T-cell (primary cell): ENCODE results near the gene FAM20C. TPM values are rescaled to one million over a fixed set of nuclear protein-coding genes. Genes with fewer than 3 reads are reported as not detected.

Experiments used
- ATAC-seq, 4 experiments: fragments of 200-7000 bp in 3 of 4; fragments of 150-1000 bp in 1 of 4; cut with Tn5 transposase; replicated peaks in 1 of 4; 1 replicate in 3 of 4; 2 replicates in 1 of 4; pipeline ENCODE4 v1.10.0; 2021; ENCODE audit warnings: moderate library complexity in 3 of 4, mild to moderate bottlenecking in 2 of 4, moderate number of reproducible peaks in 1 of 4
- CTCF ChIA-PET, 2 donors: fragments of 300-600 bp; sonication (Branson Sonifier 250); formaldehyde crosslinking; loops; one replicate each; lab custom pipeline; 2022; ENCODE audit warnings: antibody characterized with exemption in 2 of 2; lab: Charles Lee
- POLR2A ChIA-PET, 2 donors: fragments of 300-600 bp; sonication (Branson Sonifier 250); formaldehyde crosslinking; loops; one replicate each; lab custom pipeline; 2022; ENCODE audit warnings: antibody characterized with exemption in 2 of 2; lab: Charles Lee
- DNase-seq, 35 experiments: peaks; one replicate each; pipeline versions ENCODE4 v3.0.0 to v3.0.0-alpha.2; 2013 to 2023
- H3K27ac ChIP-seq: one replicate; pipeline ENCODE4 v1.5.1; 2013; ENCODE audit warnings: low read length
- H3K27me3 ChIP-seq, 2 experiments: replicated peaks in 1 of 2; 1 replicate in 1 of 2; 2 replicates in 1 of 2; pipeline versions ENCODE4 v1.6.1 to v1.7.0; 2013; ENCODE audit warnings: low read length in 1 of 2, mixed read lengths in 1 of 2; ENCODE audit not compliant: control insufficient read depth in 2 of 2, insufficient read depth in 2 of 2; ENCODE audit errors: extremely low read depth in 1 of 2
- H3K36me3 ChIP-seq, 2 donors: 1 replicate in 1 of 2; 2 replicates in 1 of 2; pipeline versions ENCODE4 v1.6.1 to v1.7.0; 2013; ENCODE audit warnings: low read length in 1 of 2; ENCODE audit not compliant: control insufficient read depth in 2 of 2, insufficient read depth in 1 of 2; ENCODE audit errors: extremely low read depth in 1 of 2
- H3K4me1 ChIP-seq, 2 experiments: 1 replicate in 1 of 2; 2 replicates in 1 of 2; pipeline versions ENCODE4 v1.6.1 to v1.7.0; 2013; ENCODE audit warnings: low read length in 2 of 2, mixed read lengths in 1 of 2; ENCODE audit not compliant: insufficient read depth in 2 of 2, control insufficient read depth in 1 of 2; ENCODE audit errors: extremely low read depth in 1 of 2
- H3K4me3 ChIP-seq, 2 donors: 1 replicate in 1 of 2; 2 replicates in 1 of 2; pipeline versions ENCODE4 v1.5.1 to v1.7.0; 2013; ENCODE audit warnings: mild to moderate bottlenecking in 2 of 2, low read length in 1 of 2, moderate library complexity in 1 of 2; ENCODE audit not compliant: control insufficient read depth in 1 of 2; ENCODE audit errors: extremely low read depth in 1 of 2
- H3K9me3 ChIP-seq: 2 replicates; pipeline ENCODE4 v1.7.0; 2013
- H3K27ac Mint-ChIP-seq, 2 donors: one replicate each; pipeline ENCODE4 v1.8.0; 2020 to 2021; ENCODE audit warnings: mild to moderate bottlenecking in 2 of 2, mixed read lengths in 2 of 2
- H3K27me3 Mint-ChIP-seq, 2 donors: one replicate each; pipeline ENCODE4 v1.8.0; 2021 to 2022; ENCODE audit warnings: mixed read lengths in 2 of 2
- H3K36me3 Mint-ChIP-seq: one replicate; pipeline ENCODE4 v1.8.0; 2021; ENCODE audit warnings: mixed read lengths
- H3K4me1 Mint-ChIP-seq, 3 donors: one replicate each; pipeline ENCODE4 v1.8.0; 2020 to 2022; ENCODE audit warnings: mixed read lengths in 3 of 3, mild to moderate bottlenecking in 1 of 3
- H3K4me3 Mint-ChIP-seq, 3 donors: one replicate each; pipeline ENCODE4 v1.8.0; 2020 to 2022; ENCODE audit warnings: mild to moderate bottlenecking in 3 of 3, mixed read lengths in 3 of 3, moderate library complexity in 3 of 3
- H3K9me3 Mint-ChIP-seq, 3 donors: one replicate each; pipeline ENCODE4 v1.8.0; 2020 to 2022; ENCODE audit warnings: mixed read lengths in 3 of 3
- WGBS: methylation state at CpG from one replicate; pipeline ENCODE4 v1.1.5; 2013; ENCODE audit warnings: missing lambda C conversion rate; ENCODE audit not compliant: insufficient coverage; 5-methylcytosine and 5-hydroxymethylcytosine counted together
- total RNA-seq, 35 experiments: library from RNA in 6 of 35; stranded (reverse) in 6 of 35; fragments of 120-200 nt in 1 of 35; gene quantifications; one replicate each; pipeline versions ENCODE4 v1.2.1 to v1.2.4 and lab custom pipeline; 2013 to 2026

FAM20C gene
- total RNA-seq, 5 donors from 2014 or later (not counting 1 experiment from before 2014, with no cell fraction given), result 0.18 to 2.0 (median 1.2) TPM

DNA sequence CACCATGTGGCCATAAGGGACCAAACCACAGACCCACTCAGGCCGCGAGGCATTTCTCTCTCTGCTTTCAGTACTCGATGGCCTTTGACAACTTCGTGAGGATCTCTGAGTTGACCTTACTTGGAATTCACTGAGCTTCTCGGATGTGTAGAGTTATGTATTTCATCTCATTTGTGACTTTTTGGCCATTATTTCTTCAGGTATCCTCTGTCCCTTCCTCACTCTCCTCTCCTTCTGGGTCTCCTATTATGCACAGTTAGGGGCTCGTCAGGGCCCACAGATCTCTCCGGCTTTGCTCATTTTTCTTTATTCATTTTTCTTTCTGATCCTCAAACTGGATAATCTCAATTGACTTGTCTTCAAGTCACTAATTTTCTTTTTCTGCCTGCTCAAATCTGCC, 81.0 kb downstream of the FAM20C start:
- DNase-seq (no peak), ATAC-seq (no peak)
- no peak overlapping the region for H3K4me3 Mint-ChIP-seq
- H3K9me3 ChIP-seq, result no peaks in the 10 kb centered on the region
- no peak overlapping the region for H3K27ac Mint-ChIP-seq
- peaks cover 2% of the 10 kb centered on the region for H3K36me3 Mint-ChIP-seq
- 86% methylated on average over 2 of the region's 7 CpGs for WGBS
- no peaks in the 10 kb centered on the region for H3K4me1 Mint-ChIP-seq
- no peaks in the 10 kb centered on the region for H3K4me1 ChIP-seq
- H3K27ac ChIP-seq, result no peak overlapping the region
- H3K36me3 ChIP-seq, result no peaks in the 10 kb centered on the region
- H3K9me3 Mint-ChIP-seq, result peaks cover 19 to 26% (median 23%) of the 10 kb centered on the region in 3 donors
- H3K27me3 Mint-ChIP-seq, result peaks cover 2 to 10% of the 10 kb centered on the region in 2 donors
- ChIA-PET CTCF (no interaction called here), POLR2A (no interaction called here)
- no peak overlapping the region for H3K4me3 ChIP-seq
- H3K27me3 ChIP-seq, result peaks cover 0 to 18% of the 10 kb centered on the region in 2 experiments

DNA sequence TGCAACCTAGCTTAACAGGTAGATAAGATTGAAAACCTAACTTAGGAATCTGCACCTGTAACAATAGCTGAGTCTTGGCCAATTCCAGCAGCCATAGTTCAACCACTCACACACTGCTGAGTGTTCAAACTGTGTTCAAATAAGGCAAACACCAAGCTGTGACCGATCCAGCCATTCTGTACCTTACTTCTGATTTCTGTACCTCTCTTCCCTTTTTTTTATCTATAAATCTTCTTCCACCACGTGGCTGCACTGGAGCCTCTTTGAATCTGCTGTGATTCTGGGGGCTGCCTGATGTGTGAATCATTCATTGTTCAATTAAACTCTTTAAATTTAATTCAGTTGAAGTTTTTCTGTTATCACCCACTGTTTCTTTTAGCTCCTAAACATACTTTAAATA, 81.9 kb downstream of the FAM20C start:
- H3K36me3 ChIP-seq, result no peaks in the 10 kb centered on the region
- no peak overlapping the region for H3K4me3 Mint-ChIP-seq
- no peak overlapping the region for H3K27ac ChIP-seq
- no peak overlapping the region for H3K4me3 ChIP-seq
- ATAC-seq (no peak), DNase-seq (no peak)
- H3K4me1 Mint-ChIP-seq, result no peaks in the 10 kb centered on the region
- ChIA-PET POLR2A (no interaction called here), CTCF (no interaction called here)
- peaks cover 2% of the 10 kb centered on the region for H3K36me3 Mint-ChIP-seq
- no peaks in the 10 kb centered on the region for H3K9me3 ChIP-seq
- no peaks in the 10 kb centered on the region for H3K4me1 ChIP-seq
- H3K27me3 ChIP-seq, result peaks cover 0 to 18% of the 10 kb centered on the region in 2 experiments
- H3K9me3 Mint-ChIP-seq, result peaks cover 19 to 26% (median 23%) of the 10 kb centered on the region in 3 donors
- H3K27me3 Mint-ChIP-seq, result peaks cover 2 to 10% of the 10 kb centered on the region in 2 donors
- no peak overlapping the region for H3K27ac Mint-ChIP-seq
- 60% methylated on average over 1 of the region's 2 CpGs for WGBS

- H3K27me3 Mint-ChIP-seq, result peaks cover 3 to 25% of the 10 kb centered on the region in 2 donors
- 78% methylated on average over 9 of the region's 10 CpGs for WGBS
- Histone ChIP-seq H3K36me3 (no peaks in the 10 kb centered on the region), H3K27ac (no peak overlapping the region), H3K9me3 (no peaks in the 10 kb centered on the region), H3K27me3 (peaks cover 0 to 27% of the 10 kb centered on the region in 2 experiments), H3K4me3 (no peak overlapping the region), H3K4me1 (no peaks in the 10 kb centered on the region)
- ATAC-seq (no peak), DNase-seq (no peak)
- H3K4me1 Mint-ChIP-seq, result no peaks in the 10 kb centered on the region
- H3K4me3 Mint-ChIP-seq, result no peak overlapping the region
- peaks cover 19 to 26% (median 23%) of the 10 kb centered on the region in 3 donors for H3K9me3 Mint-ChIP-seq
- peaks cover 2% of the 10 kb centered on the region for H3K36me3 Mint-ChIP-seq
- POLR2A ChIA-PET, result no interaction called here
- H3K27ac Mint-ChIP-seq, result no peak overlapping the region
- CTCF ChIA-PET, result no interaction called here
Observed at GRCh38 chr7:276230-276835, 84.0 kb downstream of the FAM20C start.

DNA sequence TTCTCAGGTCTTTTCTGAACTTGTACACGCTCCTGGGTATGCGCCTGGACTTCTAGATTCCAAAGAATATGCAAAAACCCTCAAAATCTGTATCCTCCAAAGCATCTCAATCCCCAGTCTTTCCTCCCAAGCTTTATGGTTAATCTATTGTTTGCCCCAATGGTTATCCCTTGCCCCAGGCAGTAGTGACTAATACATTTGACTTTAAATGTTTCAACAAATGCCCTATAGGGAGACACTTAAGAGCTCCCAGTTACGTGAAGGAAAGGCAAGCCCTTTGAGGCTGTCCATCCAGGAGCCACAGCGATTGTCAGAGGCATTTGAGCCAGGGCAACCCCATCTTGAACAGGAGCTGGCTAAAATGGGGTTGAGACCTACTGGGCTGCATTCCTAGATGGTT, 84.9 kb downstream of the FAM20C start:
- Histone ChIP-seq H3K4me3 (no peak overlapping the region), H3K9me3 (no peaks in the 10 kb centered on the region), H3K27me3 (peaks cover 0 to 27% of the 10 kb centered on the region in 2 experiments), H3K27ac (no peak overlapping the region), H3K4me1 (no peaks in the 10 kb centered on the region), H3K36me3 (no peaks in the 10 kb centered on the region)
- Mint-ChIP-seq H3K27ac (no peak overlapping the region), H3K4me3 (no peak overlapping the region), H3K4me1 (no peaks in the 10 kb centered on the region), H3K9me3 (peaks cover 19 to 27% (median 26%) of the 10 kb centered on the region in 3 donors), H3K36me3 (peaks cover 2% of the 10 kb centered on the region), H3K27me3 (peaks cover 7 to 29% of the 10 kb centered on the region in 2 donors)
- no peak for ATAC-seq
- no peak for DNase-seq
- ChIA-PET POLR2A (no interaction called here), CTCF (no interaction called here)
- WGBS, result 78% methylated on average over 4 of the region's 4 CpGs

GRCh38 chr7:278081-278480, 85.7 kb downstream of the FAM20C start:
- H3K4me1 Mint-ChIP-seq, result no peaks in the 10 kb centered on the region
- H3K9me3 Mint-ChIP-seq, result peaks cover 17 to 23% (median 21%) of the 10 kb centered on the region in 3 donors
- POLR2A ChIA-PET, result no interaction called here
- ATAC-seq (no peak), DNase-seq (no peak)
- H3K27ac ChIP-seq, result no peak overlapping the region
- no peak overlapping the region for H3K27ac Mint-ChIP-seq
- H3K4me3 Mint-ChIP-seq, result no peak overlapping the region
- no peaks in the 10 kb centered on the region for H3K36me3 ChIP-seq
- H3K4me3 ChIP-seq, result no peak overlapping the region
- CTCF ChIA-PET, result no interaction called here
- peaks cover 0 to 32% of the 10 kb centered on the region in 2 experiments for H3K27me3 ChIP-seq
- no peaks in the 10 kb centered on the region for H3K4me1 ChIP-seq
- no CpG with 5 or more reads among the region's 5 CpGs for WGBS
- H3K27me3 Mint-ChIP-seq, result peaks cover 7 to 29% of the 10 kb centered on the region in 2 donors
- no peaks in the 10 kb centered on the region for H3K9me3 ChIP-seq
- H3K36me3 Mint-ChIP-seq, result peaks cover under 1% of the 10 kb centered on the region

DNA sequence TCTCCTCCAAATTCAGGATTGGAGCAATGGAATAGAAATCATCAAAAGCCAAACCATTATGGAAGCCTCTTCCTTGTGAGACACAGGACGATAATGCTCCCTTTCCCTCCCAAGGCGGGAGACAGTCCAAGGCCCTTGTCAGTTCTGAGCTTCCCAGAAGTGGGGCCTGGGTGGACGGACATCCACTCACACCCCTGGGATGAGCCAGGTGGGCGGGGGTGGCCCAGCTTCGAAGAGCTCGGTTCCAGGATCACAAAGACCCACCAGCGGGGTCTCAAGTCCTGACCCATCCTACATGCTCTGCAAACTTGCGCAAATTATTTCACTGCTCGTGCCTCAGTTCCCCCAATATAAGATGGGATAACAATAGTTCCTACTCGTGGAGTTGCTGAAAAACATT, 87.5 kb downstream of the FAM20C start:
- peaks cover 14 to 29% of the 10 kb centered on the region in 2 donors for H3K27me3 Mint-ChIP-seq
- Histone ChIP-seq H3K27ac (no peak overlapping the region), H3K9me3 (no peaks in the 10 kb centered on the region), H3K27me3 (peaks cover 0 to 34% of the 10 kb centered on the region in 2 experiments), H3K36me3 (no peaks in the 10 kb centered on the region), H3K4me3 (no peak overlapping the region), H3K4me1 (no peaks in the 10 kb centered on the region)
- peaks cover 4 to 8% (median 7%) of the 10 kb centered on the region in 3 donors for H3K9me3 Mint-ChIP-seq
- CTCF ChIA-PET, result no interaction called here
- H3K4me3 Mint-ChIP-seq, result no peak overlapping the region
- no peak for ATAC-seq
- H3K36me3 Mint-ChIP-seq, result no peaks in the 10 kb centered on the region
- H3K4me1 Mint-ChIP-seq, result no peaks in the 10 kb centered on the region
- no peak overlapping the region for H3K27ac Mint-ChIP-seq
- no peak for DNase-seq
- POLR2A ChIA-PET, result no interaction called here
- WGBS, result 80% methylated on average over 8 of the region's 10 CpGs
